HuH-7 (cell line): ENCODE results near the gene UBE2A.

Experiments used
- DNase-seq: peaks from one replicate; pipeline ENCODE4 v3.0.0; 2011; ENCODE audit warnings: low spot score

The UBE2A gene

GRCh38 chrX:119607018-119607389 is 32.6 kb downstream of the UBE2A start:
- DNase-seq: peak; percentile 15

GRCh38 chrX:119614776-119615175 is 40.4 kb downstream of the UBE2A start:
- no peak for DNase-seq

GRCh38 chrX:119617517-119618164 is 43.3 kb downstream of the UBE2A start:
- DNase-seq: no peak

- DNase-seq: no peak
Observed at GRCh38 chrX:119618439-119618838, 44.1 kb downstream of the UBE2A start.

- DNase-seq: no peak
Observed at GRCh38 chrX:119622356-119623232, 48.2 kb downstream of the UBE2A start.

- DNase-seq: no peak
Observed at GRCh38 chrX:119624417-119624816, 50.1 kb downstream of the UBE2A start.

GRCh38 chrX:119624951-119625668 is 50.7 kb downstream of the UBE2A start:
- DNase-seq: no peak

GRCh38 chrX:119625843-119626242 is 51.5 kb downstream of the UBE2A start:
- DNase-seq: no peak
